CD8-positive, alpha-beta memory T cell (primary cell): ENCODE results near the gene SLIT3. TPM values are rescaled to one million over a fixed set of nuclear protein-coding genes. Genes with fewer than 3 reads are reported as not detected.
"Not testable (repeated sequence)": the region's sequence is repeated elsewhere in the genome, so short reads cannot be mapped to it uniquely, and the experiment has no call there.

Experiments used
- CTCF ChIA-PET: fragments of 350-600 bp; sonication (Branson Sonifier 250); formaldehyde crosslinking; loops from one replicate; lab custom pipeline; 2021; ENCODE audit warnings: antibody characterized with exemption; lab: Charles Lee
- POLR2A ChIA-PET: fragments of 350-600 bp; sonication (Branson Sonifier 250); formaldehyde crosslinking; loops from one replicate; lab custom pipeline; 2021; ENCODE audit warnings: antibody characterized with exemption; lab: Charles Lee
- DNase-seq, 5 donors: peaks; one replicate each; pipeline versions ENCODE4 v3.0.0 to v3.0.0-alpha.2; 2020 to 2022; ENCODE audit warnings: mixed read lengths in 1 of 5
- H3K27ac ChIP-seq: one replicate; pipeline ENCODE4 v1.7.0; 2013; ENCODE audit warnings: low read depth, mild to moderate bottlenecking, low read length, moderate library complexity
- H3K27me3 ChIP-seq: 2 replicates; pipeline ENCODE4 v1.7.0; 2013; ENCODE audit warnings: low read length, mild to moderate bottlenecking; ENCODE audit not compliant: insufficient read depth, poor library complexity, severe bottlenecking
- H3K36me3 ChIP-seq: 2 replicates; pipeline ENCODE4 v1.7.0; 2013; ENCODE audit warnings: mild to moderate bottlenecking, low read length, moderate library complexity; ENCODE audit not compliant: insufficient read depth
- H3K4me1 ChIP-seq: 2 replicates; pipeline ENCODE4 v1.7.0; 2013; ENCODE audit warnings: mild to moderate bottlenecking, low read length, moderate library complexity; ENCODE audit not compliant: insufficient read depth
- H3K4me3 ChIP-seq: 2 replicates; pipeline ENCODE4 v1.7.0; 2013; ENCODE audit warnings: mild to moderate bottlenecking, low read length
- H3K9me3 ChIP-seq: 2 replicates; pipeline ENCODE4 v1.7.0; 2013; ENCODE audit warnings: mild to moderate bottlenecking, low read length
- H3K27ac Mint-ChIP-seq, 8 donors: one replicate each; pipeline ENCODE4 v1.8.0; 2020 to 2021; ENCODE audit warnings: mixed read lengths in 8 of 8, mild to moderate bottlenecking in 6 of 8, inconsistent platforms in 3 of 8, moderate library complexity in 3 of 8
- H3K27me3 Mint-ChIP-seq, 2 donors: one replicate each; pipeline ENCODE4 v1.8.0; 2020 to 2021; ENCODE audit warnings: mixed read lengths in 2 of 2, mild to moderate bottlenecking in 1 of 2, moderate library complexity in 1 of 2
- H3K36me3 Mint-ChIP-seq, 3 donors: one replicate each; pipeline ENCODE4 v1.8.0; 2020 to 2021; ENCODE audit warnings: mixed read lengths in 3 of 3, inconsistent platforms in 1 of 3, mild to moderate bottlenecking in 1 of 3
- H3K4me1 Mint-ChIP-seq, 3 donors: one replicate each; pipeline ENCODE4 v1.8.0; 2020 to 2021; ENCODE audit warnings: mixed read lengths in 3 of 3, inconsistent platforms in 1 of 3, mild to moderate bottlenecking in 1 of 3
- H3K4me3 Mint-ChIP-seq, 7 donors: one replicate each; pipeline ENCODE4 v1.8.0; 2020 to 2021; ENCODE audit warnings: mixed read lengths in 7 of 7, mild to moderate bottlenecking in 6 of 7, moderate library complexity in 4 of 7, inconsistent platforms in 2 of 7
- H3K9me3 Mint-ChIP-seq, 5 donors: one replicate each; pipeline ENCODE4 v1.8.0; 2020 to 2022; ENCODE audit warnings: mixed read lengths in 5 of 5, mild to moderate bottlenecking in 3 of 5, moderate library complexity in 2 of 5, inconsistent platforms in 1 of 5
- polyA plus RNA-seq: library from polyadenylated mRNA; unstranded; fragments of 300-500 nt; fragmentation: Illumina TruSeq; gene quantifications from one replicate; pipeline ENCODE4 v1.2.3, GENCODE V29; 2021
- total RNA-seq, 2 experiments: library from RNA; stranded (reverse); gene quantifications; one replicate each; pipeline ENCODE4 v1.2.3, GENCODE V29; 2021

Gene SLIT3
- total and polyA plus RNA-seq, 3 experiments from 2014 or later, result 0.49 to 0.72 TPM; not detected in 1

DNA sequence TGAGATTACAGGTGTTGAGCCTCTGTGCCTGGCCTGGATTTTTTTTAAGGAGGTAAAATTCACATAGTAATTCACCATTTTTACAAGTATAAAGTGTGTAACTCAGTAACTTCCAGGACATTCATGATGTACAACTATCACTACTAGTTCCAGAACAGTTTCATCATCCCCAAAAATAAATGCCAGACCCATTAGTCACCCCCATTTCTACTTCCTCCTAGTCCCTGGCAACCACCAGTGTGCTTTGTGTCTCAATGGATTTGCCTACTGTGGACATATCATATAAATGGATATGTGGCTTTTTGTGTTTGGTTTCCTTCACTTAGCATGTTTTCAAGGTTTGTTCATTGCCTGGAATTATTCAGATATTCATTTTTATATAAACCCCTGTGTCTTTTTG, 649.3 kb downstream of the SLIT3 start:
- H3K27me3 ChIP-seq, result no peaks in the 10 kb centered on the region
- POLR2A ChIA-PET, result no interaction called here
- no peaks in the 10 kb centered on the region for H3K4me1 ChIP-seq
- peaks cover 3 to 4% of the 10 kb centered on the region in 2 donors for H3K27me3 Mint-ChIP-seq
- peaks cover 0 to 5% (median 2%) of the 10 kb centered on the region in 5 donors for H3K9me3 Mint-ChIP-seq
- CTCF ChIA-PET, result no interaction called here
- H3K27ac Mint-ChIP-seq, result no peak overlapping the region
- no peak overlapping the region for H3K4me3 ChIP-seq
- H3K9me3 ChIP-seq, result no peaks in the 10 kb centered on the region
- H3K27ac ChIP-seq, result no peak overlapping the region
- DNase-seq, result no peak
- peaks cover 0 to 2% (median 0%) of the 10 kb centered on the region in 3 donors for H3K36me3 Mint-ChIP-seq
- H3K4me3 Mint-ChIP-seq, result no peak overlapping the region
- H3K4me1 Mint-ChIP-seq, result no peaks in the 10 kb centered on the region
- H3K36me3 ChIP-seq, result no peaks in the 10 kb centered on the region

DNA sequence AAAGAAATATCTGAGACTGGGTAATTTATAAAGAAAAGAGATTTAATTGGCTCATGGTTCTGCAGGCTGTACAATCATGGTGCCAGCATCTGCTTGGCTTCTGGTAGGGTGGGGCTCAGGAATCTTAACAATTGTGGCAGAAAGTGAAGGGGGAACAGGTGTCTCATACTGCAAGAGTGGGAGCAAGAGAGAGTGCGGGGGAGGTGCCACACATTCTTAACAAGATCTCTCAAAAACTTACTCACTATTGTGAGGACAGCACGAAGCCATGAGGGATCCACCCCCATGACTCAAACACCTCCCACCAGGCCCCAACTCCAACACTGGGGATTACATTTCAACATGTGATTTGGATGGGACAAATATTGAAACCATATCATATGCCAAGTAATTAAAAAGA, 651.6 kb downstream of the SLIT3 start:
- H3K4me1 ChIP-seq, result no peaks in the 10 kb centered on the region
- no peaks in the 10 kb centered on the region for H3K36me3 ChIP-seq
- POLR2A ChIA-PET, result no interaction called here
- H3K27me3 Mint-ChIP-seq, result peaks cover 3 to 4% of the 10 kb centered on the region in 2 donors
- H3K4me3 ChIP-seq, result no peak overlapping the region
- no peaks in the 10 kb centered on the region for H3K4me1 Mint-ChIP-seq
- no peak overlapping the region for H3K4me3 Mint-ChIP-seq
- no peak for DNase-seq
- peaks cover 0 to 2% (median 0%) of the 10 kb centered on the region in 3 donors for H3K36me3 Mint-ChIP-seq
- H3K27ac Mint-ChIP-seq, result no peak overlapping the region
- H3K27ac ChIP-seq, result no peak overlapping the region
- CTCF ChIA-PET, result no interaction called here
- peaks cover 6 to 9% (median 6%) of the 10 kb centered on the region in 5 donors for H3K9me3 Mint-ChIP-seq
- no peaks in the 10 kb centered on the region for H3K9me3 ChIP-seq
- H3K27me3 ChIP-seq, result no peaks in the 10 kb centered on the region

DNA sequence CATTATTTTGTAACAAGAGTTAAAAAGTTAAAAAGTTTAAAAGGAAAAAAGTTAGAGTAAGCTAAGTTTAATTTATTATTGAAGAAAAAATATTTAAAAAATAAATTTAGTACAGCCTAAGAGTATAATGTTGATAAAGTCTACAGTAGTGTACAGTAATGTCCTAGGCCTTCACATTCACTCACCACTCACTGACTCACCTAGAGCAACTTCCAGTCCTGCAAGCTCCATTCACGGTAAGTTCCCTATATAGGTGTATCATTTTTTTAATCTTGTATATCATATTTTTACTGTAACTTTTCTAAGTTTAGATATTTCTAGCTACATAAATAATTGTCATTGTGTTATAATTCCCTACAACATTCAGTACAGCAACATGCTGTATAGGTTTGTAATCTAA, 652.4 kb downstream of the SLIT3 start:
- Histone ChIP-seq H3K36me3 (no peaks in the 10 kb centered on the region), H3K4me3 (no peak overlapping the region), H3K27ac (no peak overlapping the region), H3K4me1 (no peaks in the 10 kb centered on the region), H3K9me3 (no peaks in the 10 kb centered on the region), H3K27me3 (no peaks in the 10 kb centered on the region)
- no peak for DNase-seq
- Mint-ChIP-seq H3K36me3 (peaks cover 0 to 2% (median 0%) of the 10 kb centered on the region in 3 donors), H3K9me3 (peaks cover 6 to 9% (median 6%) of the 10 kb centered on the region in 5 donors), H3K27me3 (peaks cover 0 to 3% of the 10 kb centered on the region in 2 donors), H3K27ac (no peak overlapping the region), H3K4me1 (no peaks in the 10 kb centered on the region), H3K4me3 (no peak overlapping the region)
- CTCF ChIA-PET, result no interaction called here
- POLR2A ChIA-PET, result no interaction called here

DNA sequence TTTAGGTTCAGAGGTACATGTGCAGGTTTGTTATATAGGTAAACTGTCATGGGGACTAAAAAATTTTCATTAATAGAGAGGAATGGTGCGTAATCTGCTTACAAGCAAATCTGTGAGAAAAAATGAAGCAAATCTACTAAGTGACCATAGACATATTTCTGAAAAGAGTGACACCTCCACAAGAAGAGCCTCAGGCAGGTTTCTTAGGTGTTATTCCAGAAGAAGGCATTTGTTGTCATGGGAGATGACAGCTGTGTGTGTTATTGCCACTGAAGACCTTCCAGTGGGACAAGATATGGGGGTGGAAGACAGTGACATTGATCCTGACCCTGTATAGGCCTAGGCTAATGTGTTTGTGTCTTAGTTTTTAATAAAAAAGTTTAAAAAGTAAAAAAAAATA, 652.9 kb downstream of the SLIT3 start:
- peaks cover 0 to 2% (median 0%) of the 10 kb centered on the region in 3 donors for H3K36me3 Mint-ChIP-seq
- H3K27me3 ChIP-seq, result no peaks in the 10 kb centered on the region
- ChIA-PET CTCF (no interaction called here), POLR2A (no interaction called here)
- peaks cover 6 to 9% (median 6%) of the 10 kb centered on the region in 5 donors for H3K9me3 Mint-ChIP-seq
- no peak overlapping the region for H3K4me3 Mint-ChIP-seq
- no peaks in the 10 kb centered on the region for H3K4me1 Mint-ChIP-seq
- peaks cover 0 to 3% of the 10 kb centered on the region in 2 donors for H3K27me3 Mint-ChIP-seq
- DNase-seq, result no peak
- no peak overlapping the region for H3K27ac ChIP-seq
- no peaks in the 10 kb centered on the region for H3K9me3 ChIP-seq
- H3K27ac Mint-ChIP-seq, result no peak overlapping the region
- no peak overlapping the region for H3K4me3 ChIP-seq
- no peaks in the 10 kb centered on the region for H3K4me1 ChIP-seq
- no peaks in the 10 kb centered on the region for H3K36me3 ChIP-seq

DNA sequence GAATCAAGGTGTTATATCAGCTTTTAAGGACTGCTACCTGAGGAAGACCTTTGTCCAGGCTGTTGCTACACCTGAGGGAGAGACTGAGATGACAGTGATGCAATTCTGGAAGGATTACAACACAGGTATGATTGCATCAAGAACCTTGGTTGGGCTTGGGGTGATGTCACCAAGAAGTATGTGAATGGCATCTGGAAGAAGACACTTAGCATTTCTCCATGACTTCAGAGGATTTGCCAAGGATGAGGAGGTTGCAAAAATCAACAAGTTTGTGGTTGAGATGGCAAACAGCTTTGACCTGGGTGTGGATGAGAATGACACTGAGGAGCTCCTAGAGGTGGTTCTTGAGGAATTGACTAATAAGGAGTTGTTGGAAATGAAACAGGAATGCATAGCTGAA, 653.9 kb downstream of the SLIT3 start:
- Mint-ChIP-seq H3K27ac (no peak overlapping the region), H3K4me1 (no peaks in the 10 kb centered on the region), H3K27me3 (peaks cover 0 to 3% of the 10 kb centered on the region in 2 donors), H3K36me3 (peaks cover 0 to 2% (median 0%) of the 10 kb centered on the region in 3 donors), H3K4me3 (no peak overlapping the region), H3K9me3 (peaks cover 6 to 9% (median 6%) of the 10 kb centered on the region in 5 donors)
- Histone ChIP-seq H3K27me3 (no peaks in the 10 kb centered on the region), H3K36me3 (no peaks in the 10 kb centered on the region), H3K4me3 (no peak overlapping the region), H3K4me1 (no peaks in the 10 kb centered on the region), H3K27ac (no peak overlapping the region), H3K9me3 (no peaks in the 10 kb centered on the region)
- ChIA-PET CTCF (no interaction called here), POLR2A (no interaction called here)
- DNase-seq, result no peak

DNA sequence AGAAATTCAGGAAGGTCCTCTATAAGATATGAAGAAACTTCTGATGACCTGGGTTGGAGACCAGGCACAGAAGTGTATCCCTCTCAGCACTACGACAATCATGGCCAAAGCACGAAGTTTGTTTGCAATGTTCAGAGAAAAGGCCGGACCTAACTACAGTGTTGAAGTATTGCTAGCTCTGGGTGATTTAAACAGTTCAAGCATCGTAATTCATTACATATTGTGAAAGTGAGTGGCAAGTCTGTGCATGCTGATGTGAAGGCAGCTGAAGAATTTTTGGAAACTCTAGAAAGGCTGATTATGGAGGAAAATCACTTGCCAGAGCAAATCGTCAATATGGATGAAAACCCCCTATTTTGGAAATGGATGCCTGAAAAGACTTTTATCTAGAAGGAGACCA, 654.6 kb downstream of the SLIT3 start:
- no peaks in the 10 kb centered on the region for H3K4me1 ChIP-seq
- H3K9me3 ChIP-seq, result no peaks in the 10 kb centered on the region
- H3K4me3 ChIP-seq, result no peak overlapping the region
- peaks cover 0 to 2% (median 0%) of the 10 kb centered on the region in 3 donors for H3K36me3 Mint-ChIP-seq
- no peaks in the 10 kb centered on the region for H3K4me1 Mint-ChIP-seq
- no peak for DNase-seq
- no peak overlapping the region for H3K27ac ChIP-seq
- H3K27ac Mint-ChIP-seq, result no peak overlapping the region
- CTCF ChIA-PET, result no interaction called here
- peaks cover 0 to 3% of the 10 kb centered on the region in 2 donors for H3K27me3 Mint-ChIP-seq
- H3K27me3 ChIP-seq, result no peaks in the 10 kb centered on the region
- peaks cover 6 to 9% (median 6%) of the 10 kb centered on the region in 5 donors for H3K9me3 Mint-ChIP-seq
- no peaks in the 10 kb centered on the region for H3K36me3 ChIP-seq
- H3K4me3 Mint-ChIP-seq, result no peak overlapping the region
- POLR2A ChIA-PET, result no interaction called here

DNA sequence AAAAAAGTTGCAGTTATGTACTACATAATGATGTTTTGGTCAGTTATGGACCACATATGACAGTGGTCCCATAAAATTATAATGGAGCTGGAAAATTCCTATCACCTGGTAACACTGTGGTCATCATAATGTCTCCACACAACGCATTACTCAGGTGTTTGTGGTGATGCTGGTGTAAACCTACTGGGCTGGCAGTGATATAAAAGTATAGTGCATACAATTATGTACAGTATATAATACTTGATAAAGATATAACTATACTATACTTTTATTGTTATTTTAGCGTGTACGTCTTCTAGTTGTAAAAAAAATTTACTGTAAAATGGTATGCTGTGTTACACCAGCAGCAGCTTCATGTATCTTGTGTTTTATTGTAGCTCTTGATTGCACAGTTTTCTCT, 655.7 kb downstream of the SLIT3 start:
- no peaks in the 10 kb centered on the region for H3K9me3 ChIP-seq
- no peak overlapping the region for H3K4me3 ChIP-seq
- H3K27ac ChIP-seq, result no peak overlapping the region
- no peaks in the 10 kb centered on the region for H3K36me3 Mint-ChIP-seq
- H3K4me1 Mint-ChIP-seq, result no peaks in the 10 kb centered on the region
- H3K27ac Mint-ChIP-seq, result no peak overlapping the region
- H3K4me1 ChIP-seq, result no peaks in the 10 kb centered on the region
- H3K36me3 ChIP-seq, result no peaks in the 10 kb centered on the region
- ChIA-PET CTCF (no interaction called here), POLR2A (no interaction called here)
- peaks cover 0 to 3% of the 10 kb centered on the region in 2 donors for H3K27me3 Mint-ChIP-seq
- peaks cover 6 to 9% (median 6%) of the 10 kb centered on the region in 5 donors for H3K9me3 Mint-ChIP-seq
- DNase-seq, result no peak
- H3K27me3 ChIP-seq, result no peaks in the 10 kb centered on the region
- no peak overlapping the region for H3K4me3 Mint-ChIP-seq

DNA sequence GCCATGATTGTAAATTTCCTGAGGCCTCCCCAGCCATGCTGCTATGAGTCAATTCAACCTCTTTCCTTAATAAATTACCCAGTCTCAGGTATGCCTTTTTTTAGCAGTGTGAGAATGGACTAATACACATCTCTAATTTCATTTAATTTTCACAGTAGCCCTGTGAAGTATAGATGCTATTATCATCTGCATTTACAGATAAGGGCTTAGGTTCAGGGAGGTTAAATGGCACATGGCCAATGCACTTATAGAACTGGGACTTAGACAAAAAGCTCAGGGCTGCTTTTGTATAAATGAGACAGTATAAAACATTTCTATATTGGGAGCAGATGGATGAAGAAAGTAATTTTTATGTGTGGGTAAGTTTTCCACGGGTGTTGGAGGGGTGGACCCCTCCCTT, 658.9 kb downstream of the SLIT3 start:
- H3K36me3 ChIP-seq, result no peaks in the 10 kb centered on the region
- no peak overlapping the region for H3K4me3 ChIP-seq
- no peaks in the 10 kb centered on the region for H3K9me3 ChIP-seq
- ChIA-PET CTCF (no interaction called here), POLR2A (no interaction called here)
- Mint-ChIP-seq H3K4me3 (no peak overlapping the region), H3K9me3 (peaks cover 4 to 6% (median 6%) of the 10 kb centered on the region in 5 donors), H3K27ac (no peak overlapping the region), H3K4me1 (no peaks in the 10 kb centered on the region), H3K27me3 (no peaks in the 10 kb centered on the region), H3K36me3 (no peaks in the 10 kb centered on the region)
- no peaks in the 10 kb centered on the region for H3K4me1 ChIP-seq
- no peaks in the 10 kb centered on the region for H3K27me3 ChIP-seq
- DNase-seq, result no peak
- H3K27ac ChIP-seq, result no peak overlapping the region

DNA sequence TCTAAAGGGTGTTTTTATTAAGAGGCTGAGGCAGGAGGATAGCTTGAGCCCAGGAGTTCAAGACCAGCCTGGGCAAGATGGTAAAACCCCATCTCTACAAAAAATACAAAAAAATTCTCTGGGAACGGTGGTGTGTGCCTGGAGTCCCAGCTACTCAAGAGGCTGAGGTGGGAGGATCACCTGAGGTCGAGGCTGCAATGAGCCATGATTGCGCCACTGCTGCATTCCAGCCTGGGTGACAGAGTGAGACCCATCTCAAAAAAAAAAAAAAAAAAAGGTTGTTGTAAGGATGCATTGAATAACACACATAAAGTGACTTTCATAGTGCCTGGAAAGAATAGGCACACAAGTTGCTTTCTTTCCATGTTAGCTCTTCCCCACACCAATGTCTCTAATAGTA, 662.1 kb downstream of the SLIT3 start:
- DNase-seq, H3K4me1 Mint-ChIP-seq, H3K4me1 ChIP-seq, H3K4me3 Mint-ChIP-seq, H3K9me3 ChIP-seq, H3K36me3 ChIP-seq, H3K27me3 ChIP-seq, H3K4me3 ChIP-seq, POLR2A ChIA-PET, CTCF ChIA-PET, H3K27me3 Mint-ChIP-seq, H3K27ac Mint-ChIP-seq, H3K27ac ChIP-seq, H3K9me3 Mint-ChIP-seq, H3K36me3 Mint-ChIP-seq: not testable (repeated sequence)
